GM21786 (cell line): Measurements from ENCODE around the gene CCDC57.
"Not testable (repeated sequence)": the region's sequence is repeated elsewhere in the genome, so short reads cannot be mapped to it uniquely, and the experiment has no call there.

ENCODE experiments used
- ATAC-seq: cut with Tn5 transposase; IDR thresholded peaks from one replicate; pipeline ENCODE4 v1.9.1; 2021; ENCODE audit not compliant: unreplicated experiment

CCDC57 gene

GRCh38 chr17:82179412-82179811 is 33.2 kb downstream of the CCDC57 start:
- ATAC-seq: no peak

GRCh38 chr17:82178499-82179261 is 34.0 kb downstream of the CCDC57 start:
- no peak for ATAC-seq

- no peak for ATAC-seq
Observed at GRCh38 chr17:82177761-82178498, 34.7 kb downstream of the CCDC57 start.

- ATAC-seq: no peak
Observed at GRCh38 chr17:82177276-82177675, 35.4 kb downstream of the CCDC57 start.

GRCh38 chr17:82175951-82176350 is 36.7 kb downstream of the CCDC57 start:
- ATAC-seq: no peak

GRCh38 chr17:82175201-82175600 is 37.4 kb downstream of the CCDC57 start:
- ATAC-seq: no peak

GRCh38 chr17:82174042-82174857 is 38.4 kb downstream of the CCDC57 start:
- not testable (repeated sequence) for ATAC-seq

- no peak for ATAC-seq
Observed at GRCh38 chr17:82173351-82174041, 39.1 kb downstream of the CCDC57 start.

GRCh38 chr17:82172486-82173160 is 40.0 kb downstream of the CCDC57 start:
- no peak for ATAC-seq

GRCh38 chr17:82171750-82172375 is 40.8 kb downstream of the CCDC57 start:
- no peak for ATAC-seq

- ATAC-seq: no peak
Observed at GRCh38 chr17:82170412-82170961, 42.2 kb downstream of the CCDC57 start.

GRCh38 chr17:82168568-82168967 is 44.1 kb downstream of the CCDC57 start:
- no peak for ATAC-seq

- no peak for ATAC-seq
Observed at GRCh38 chr17:82167028-82167427, 45.6 kb downstream of the CCDC57 start.

GRCh38 chr17:82164853-82165252 is 47.8 kb downstream of the CCDC57 start:
- no peak for ATAC-seq

GRCh38 chr17:82161216-82161615 is 51.4 kb downstream of the CCDC57 start:
- no peak for ATAC-seq

- no peak for ATAC-seq
Observed at GRCh38 chr17:82160075-82160474, 52.6 kb downstream of the CCDC57 start.

- ATAC-seq: no peak
Observed at GRCh38 chr17:82158825-82159224, 53.8 kb downstream of the CCDC57 start.

- no peak for ATAC-seq
Observed at GRCh38 chr17:82157046-82158035, 55.3 kb downstream of the CCDC57 start.
